KMS-11 (cell line): ENCODE data around the gene PALLD.

Source experiments
- H2AFZ ChIP-seq: fragments of 200-600 bp; sonication (generic); 2 replicates; pipeline ENCODE4 v1.6.1; 2016; ENCODE audit warnings: antibody characterized with exemption, mixed run types, low read depth
- H3K27ac ChIP-seq: fragments of 200-600 bp; sonication (generic); 2 replicates; pipeline ENCODE4 v1.6.1; 2016; ENCODE audit warnings: mild to moderate bottlenecking, mixed run types
- H3K27me3 ChIP-seq: fragments of 200-600 bp; sonication (generic); 2 replicates; pipeline ENCODE4 v1.6.1; 2017; ENCODE audit warnings: mild to moderate bottlenecking, low read depth, mixed run types, moderate library complexity; ENCODE audit not compliant: insufficient read depth
- H3K36me3 ChIP-seq: fragments of 200-600 bp; sonication (generic); 2 replicates; pipeline ENCODE4 v1.6.1; 2017; ENCODE audit warnings: mild to moderate bottlenecking, mixed run types; ENCODE audit not compliant: insufficient read depth
- H3K4me1 ChIP-seq: fragments of 200-600 bp; sonication (generic); 2 replicates; pipeline ENCODE4 v1.6.1; 2016; ENCODE audit warnings: mild to moderate bottlenecking, low read depth, mixed run types; ENCODE audit not compliant: poor library complexity, severe bottlenecking
- H3K4me2 ChIP-seq: fragments of 200-600 bp; sonication (generic); 2 replicates; pipeline ENCODE4 v1.7.0; 2016; ENCODE audit warnings: mild to moderate bottlenecking, mixed run types
- H3K4me3 ChIP-seq: fragments of 200-600 bp; sonication (generic); IDR thresholded peaks from 2 replicates; pipeline ENCODE4 v1.6.1; 2017; ENCODE audit warnings: low read depth, low read length, mixed read lengths; ENCODE audit not compliant: insufficient read depth
- H3K79me2 ChIP-seq: fragments of 200-600 bp; sonication (generic); 2 replicates; pipeline ENCODE4 v1.6.1; 2016; ENCODE audit warnings: low read depth, mixed run types; ENCODE audit not compliant: insufficient read depth
- H3K9ac ChIP-seq: fragments of 200-600 bp; sonication (generic); 2 replicates; pipeline ENCODE4 v1.6.1; 2016; ENCODE audit warnings: mild to moderate bottlenecking, mixed run types
- H4K20me1 ChIP-seq: fragments of 200-600 bp; sonication (generic); 2 replicates; pipeline ENCODE4 v1.6.1; 2016; ENCODE audit warnings: mild to moderate bottlenecking, mixed run types; ENCODE audit not compliant: insufficient read depth
- TF ChIP-seq, protein P1 (sequence below): fragments of 200-600 bp; sonication (generic); conservative IDR thresholded peaks from 2 replicates; pipeline ENCODE4 v1.6.1; 2017; ENCODE audit warnings: low read depth, mild to moderate bottlenecking, antibody characterized with exemption, low read length, moderate library complexity, mixed read lengths

The PALLD gene

DNA sequence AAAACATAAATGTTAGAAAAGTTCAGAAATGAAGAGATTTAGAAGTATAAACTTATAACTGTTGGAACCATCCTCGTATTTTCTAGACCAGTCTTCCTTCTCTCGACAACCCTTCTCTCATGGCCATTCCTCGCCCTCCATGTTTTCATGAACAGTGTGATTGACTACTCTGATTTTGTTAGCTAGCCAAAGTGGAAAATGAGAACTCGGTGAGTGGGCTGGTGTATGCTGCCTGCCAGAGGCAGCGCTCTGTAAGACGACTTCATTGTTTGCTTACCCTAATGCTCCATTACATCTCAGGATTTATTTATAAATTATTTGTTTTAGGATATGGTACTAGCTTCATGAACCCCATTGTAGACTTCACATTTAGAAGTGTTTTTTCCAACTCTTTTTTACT lies 360.2 kb downstream of the PALLD start:
- no peak overlapping the region for H3K27ac ChIP-seq
- no peaks in the 10 kb centered on the region for H4K20me1 ChIP-seq
- H3K9ac ChIP-seq, result no peak overlapping the region
- H3K79me2 ChIP-seq, result 0 out of 2 replicates have a peak, but pooled peaks cover 10% of the 10 kb centered on the region
- peaks cover 50% of the 10 kb centered on the region for H3K4me1 ChIP-seq
- H3K27me3 ChIP-seq, result no peaks in the 10 kb centered on the region
- no peak overlapping the region for H2AFZ ChIP-seq
- H3K4me2 ChIP-seq, result no peak overlapping the region; the same call in 1 of the 2 replicates
- no peak overlapping the region for H3K4me3 ChIP-seq
- H3K36me3 ChIP-seq, result no peaks in the 10 kb centered on the region
- TF ChIP-seq, protein P1, sequence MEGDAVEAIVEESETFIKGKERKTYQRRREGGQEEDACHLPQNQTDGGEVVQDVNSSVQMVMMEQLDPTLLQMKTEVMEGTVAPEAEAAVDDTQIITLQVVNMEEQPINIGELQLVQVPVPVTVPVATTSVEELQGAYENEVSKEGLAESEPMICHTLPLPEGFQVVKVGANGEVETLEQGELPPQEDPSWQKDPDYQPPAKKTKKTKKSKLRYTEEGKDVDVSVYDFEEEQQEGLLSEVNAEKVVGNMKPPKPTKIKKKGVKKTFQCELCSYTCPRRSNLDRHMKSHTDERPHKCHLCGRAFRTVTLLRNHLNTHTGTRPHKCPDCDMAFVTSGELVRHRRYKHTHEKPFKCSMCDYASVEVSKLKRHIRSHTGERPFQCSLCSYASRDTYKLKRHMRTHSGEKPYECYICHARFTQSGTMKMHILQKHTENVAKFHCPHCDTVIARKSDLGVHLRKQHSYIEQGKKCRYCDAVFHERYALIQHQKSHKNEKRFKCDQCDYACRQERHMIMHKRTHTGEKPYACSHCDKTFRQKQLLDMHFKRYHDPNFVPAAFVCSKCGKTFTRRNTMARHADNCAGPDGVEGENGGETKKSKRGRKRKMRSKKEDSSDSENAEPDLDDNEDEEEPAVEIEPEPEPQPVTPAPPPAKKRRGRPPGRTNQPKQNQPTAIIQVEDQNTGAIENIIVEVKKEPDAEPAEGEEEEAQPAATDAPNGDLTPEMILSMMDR, result no peak

DNA sequence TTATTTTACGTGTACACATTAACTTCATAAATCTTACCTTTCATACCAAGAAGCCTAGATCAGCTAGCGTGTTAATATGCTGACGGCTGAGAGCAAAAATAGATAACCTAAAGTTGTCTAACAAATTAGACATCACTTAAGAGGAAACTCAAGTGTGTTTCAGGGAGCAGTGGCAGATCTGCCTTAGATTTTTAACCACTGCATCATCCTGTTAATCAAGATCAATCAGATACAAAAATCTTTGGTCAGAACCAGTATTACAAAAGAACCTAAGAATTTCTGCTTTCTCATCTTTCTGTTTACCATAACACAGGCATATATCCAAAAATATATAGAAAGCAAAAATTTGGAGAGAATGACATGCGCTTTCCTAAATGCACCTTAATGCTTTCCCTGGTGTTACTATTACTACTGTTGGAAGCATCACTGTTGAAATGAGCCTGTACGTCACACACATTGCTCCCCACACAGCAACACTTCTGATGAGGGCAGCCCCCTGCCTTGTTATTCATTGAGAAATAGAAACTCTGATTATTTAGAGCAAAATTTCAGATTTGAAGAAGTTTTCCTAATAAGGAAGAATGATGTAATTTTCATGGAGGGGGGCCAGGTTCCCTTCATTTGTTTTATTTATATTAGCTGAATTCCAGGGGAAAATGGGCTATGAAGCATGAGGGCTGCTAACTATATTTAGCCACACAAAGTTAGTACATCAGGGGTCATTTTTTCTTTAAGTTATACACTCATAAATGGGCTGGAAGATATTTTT lies 360.9 kb downstream of the PALLD start:
- no peaks in the 10 kb centered on the region for H3K27me3 ChIP-seq
- H2AFZ ChIP-seq, result no peak overlapping the region
- peaks cover 43% of the 10 kb centered on the region for H3K4me1 ChIP-seq
- TF ChIP-seq, protein P1, result no peak
- H4K20me1 ChIP-seq, result no peaks in the 10 kb centered on the region
- H3K27ac ChIP-seq, result no peak overlapping the region
- no peak overlapping the region for H3K4me2 ChIP-seq
- 0 out of 2 replicates have a peak, but pooled peaks cover 10% of the 10 kb centered on the region for H3K79me2 ChIP-seq
- H3K36me3 ChIP-seq, result no peaks in the 10 kb centered on the region
- no peak overlapping the region for H3K9ac ChIP-seq
- H3K4me3 ChIP-seq, result no peak overlapping the region

DNA sequence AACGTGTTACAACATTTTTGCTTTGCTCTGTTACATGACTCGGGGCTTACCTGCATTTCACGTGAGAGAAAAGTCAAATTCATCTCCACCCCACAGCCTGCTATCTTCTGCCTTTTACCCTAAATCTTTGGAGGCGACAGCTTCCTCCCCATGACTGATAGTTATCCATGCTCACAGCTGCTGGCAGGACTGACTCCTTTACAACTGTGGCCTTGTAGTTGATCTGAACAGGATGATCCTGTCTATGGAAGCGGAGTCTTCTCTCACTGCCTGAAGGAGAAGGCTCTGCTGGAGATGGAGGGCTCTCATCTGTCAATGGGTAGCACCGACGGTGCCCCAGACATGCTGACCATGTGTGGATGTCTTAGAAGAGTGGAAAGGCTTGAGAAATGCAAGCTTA lies 362.2 kb downstream of the PALLD start:
- Histone ChIP-seq H3K27me3 (no peaks in the 10 kb centered on the region), H3K9ac (no peak overlapping the region), H3K4me2 (no peak overlapping the region), H3K4me1 (peaks cover 29% of the 10 kb centered on the region), H3K4me3 (no peak overlapping the region), H3K36me3 (no peaks in the 10 kb centered on the region), H3K27ac (no peak overlapping the region), H3K79me2 (0 out of 2 replicates have a peak, but pooled peaks cover 10% of the 10 kb centered on the region), H4K20me1 (no peaks in the 10 kb centered on the region), H2AFZ (no peak overlapping the region)
- TF ChIP-seq, protein P1, result no peak

DNA sequence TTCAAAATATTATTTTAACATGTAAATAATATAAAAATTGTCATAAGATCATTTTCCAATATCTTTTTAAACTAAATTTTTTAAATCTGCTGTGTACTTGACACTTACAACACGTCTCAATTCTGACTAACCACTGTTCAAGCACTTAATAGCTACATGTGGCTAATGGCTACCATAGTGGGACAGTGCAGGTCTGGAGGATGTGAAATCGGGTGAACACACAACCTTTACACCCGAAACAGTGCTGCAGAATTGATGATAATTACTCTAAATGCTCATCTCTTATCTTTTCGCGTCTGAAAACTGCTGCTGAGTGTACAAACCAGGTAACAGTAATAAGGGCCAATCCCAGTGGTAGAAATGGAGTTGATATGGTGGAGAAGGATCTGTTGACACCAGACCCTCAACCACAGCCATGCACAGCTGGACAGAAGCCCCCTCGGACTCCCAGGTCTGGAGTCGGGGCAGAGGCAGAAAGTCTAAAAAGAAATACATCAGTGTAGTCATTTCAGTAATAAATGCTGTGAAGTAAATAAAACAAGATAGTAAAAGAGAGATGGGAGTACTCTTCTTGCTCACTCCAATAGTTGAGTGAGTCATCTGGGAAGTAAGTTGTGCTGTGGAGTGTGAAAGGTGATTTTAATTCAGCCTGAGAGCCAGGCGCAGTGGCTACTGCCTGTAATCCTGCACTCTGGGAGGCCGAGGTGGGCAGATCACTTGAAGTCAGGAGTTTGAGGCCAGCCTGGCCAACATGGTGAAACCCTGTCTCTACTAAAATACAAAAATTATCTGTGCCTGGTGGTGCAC lies 363.2 kb downstream of the PALLD start:
- 0 out of 2 replicates have a peak, but pooled peaks cover 10% of the 10 kb centered on the region for H3K79me2 ChIP-seq
- H3K27me3 ChIP-seq, result no peaks in the 10 kb centered on the region
- H3K4me2 ChIP-seq, result no peak overlapping the region
- no peak overlapping the region for H3K9ac ChIP-seq
- H4K20me1 ChIP-seq, result no peaks in the 10 kb centered on the region
- no peaks in the 10 kb centered on the region for H3K36me3 ChIP-seq
- no peak overlapping the region for H2AFZ ChIP-seq
- TF ChIP-seq, protein P1, result no peak
- H3K27ac ChIP-seq, result no peak overlapping the region
- H3K4me1 ChIP-seq, result peaks cover 21% of the 10 kb centered on the region
- H3K4me3 ChIP-seq, result no peak overlapping the region
